ENCODE measurements around the gene KCNA3. TPM values are rescaled to one million over a fixed set of nuclear protein-coding genes. Genes with fewer than 3 reads are reported as not detected.

Gene KCNA3
- total RNA-seq, 3 donors from 2014 or later = 23.8 to 32.3 (median 27.4) TPM

Other genes with a start within 250 kb of the KCNA3 start
- not detected for gene PROK1, start 223.8 kb downstream of the KCNA3 start, total RNA-seq
- gene KCNA10, start 155.8 kb downstream of the KCNA3 start, total RNA-seq = not detected
- gene KCNA2, start 68.6 kb downstream of the KCNA3 start, total RNA-seq = under 1 TPM; 0.19 to 0.25 (median 0.24) TPM
- 100 to 1,000 TPM; 163 to 217 (median 190) TPM for gene CD53, start 198.2 kb upstream of the KCNA3 start, total RNA-seq

Data from activated T-cell treated with anti-CD3 and anti-CD28 coated beads, Interleukin-2, amount 50 U/mL, for 4 hours (primary cell).